ENCODE measurements around the gene FRY. TPM values are rescaled to one million over a fixed set of nuclear protein-coding genes. Genes with fewer than 3 reads are reported as not detected.

Gene FRY
- total RNA-seq, 1 donor from 2014 or later, result 0.52 TPM

DNA sequence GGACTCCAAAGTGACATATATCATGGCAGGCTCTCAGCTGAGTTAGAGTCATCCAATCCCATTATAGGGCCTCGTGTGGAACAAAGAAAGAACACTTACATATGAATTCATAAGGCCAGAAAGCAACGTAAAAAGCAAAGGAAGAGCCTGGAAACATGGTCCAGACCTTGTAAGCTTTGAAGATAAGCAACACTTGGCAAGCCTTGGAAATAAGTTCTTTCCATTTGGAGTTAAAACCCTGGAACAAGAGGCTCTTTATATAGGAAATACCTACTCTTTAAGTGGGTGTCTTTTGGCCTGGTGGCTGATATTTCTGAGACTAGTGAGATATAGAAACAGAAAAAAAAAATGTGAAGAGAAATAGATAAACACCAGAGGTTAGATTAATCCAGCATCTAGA lies 234.2 kb downstream of the FRY start:
- DNase-seq (ENCODE audit: low read depth), result no peak
- H3K4me3 ChIP-seq (ENCODE audit: low read depth, low read length), result no peak overlapping the region
- TF ChIP-seq, protein P1, sequence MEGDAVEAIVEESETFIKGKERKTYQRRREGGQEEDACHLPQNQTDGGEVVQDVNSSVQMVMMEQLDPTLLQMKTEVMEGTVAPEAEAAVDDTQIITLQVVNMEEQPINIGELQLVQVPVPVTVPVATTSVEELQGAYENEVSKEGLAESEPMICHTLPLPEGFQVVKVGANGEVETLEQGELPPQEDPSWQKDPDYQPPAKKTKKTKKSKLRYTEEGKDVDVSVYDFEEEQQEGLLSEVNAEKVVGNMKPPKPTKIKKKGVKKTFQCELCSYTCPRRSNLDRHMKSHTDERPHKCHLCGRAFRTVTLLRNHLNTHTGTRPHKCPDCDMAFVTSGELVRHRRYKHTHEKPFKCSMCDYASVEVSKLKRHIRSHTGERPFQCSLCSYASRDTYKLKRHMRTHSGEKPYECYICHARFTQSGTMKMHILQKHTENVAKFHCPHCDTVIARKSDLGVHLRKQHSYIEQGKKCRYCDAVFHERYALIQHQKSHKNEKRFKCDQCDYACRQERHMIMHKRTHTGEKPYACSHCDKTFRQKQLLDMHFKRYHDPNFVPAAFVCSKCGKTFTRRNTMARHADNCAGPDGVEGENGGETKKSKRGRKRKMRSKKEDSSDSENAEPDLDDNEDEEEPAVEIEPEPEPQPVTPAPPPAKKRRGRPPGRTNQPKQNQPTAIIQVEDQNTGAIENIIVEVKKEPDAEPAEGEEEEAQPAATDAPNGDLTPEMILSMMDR (conservative IDR thresholded peaks at IDR 0.05; ENCODE audit: low read depth, low read length), result no peak

DNA sequence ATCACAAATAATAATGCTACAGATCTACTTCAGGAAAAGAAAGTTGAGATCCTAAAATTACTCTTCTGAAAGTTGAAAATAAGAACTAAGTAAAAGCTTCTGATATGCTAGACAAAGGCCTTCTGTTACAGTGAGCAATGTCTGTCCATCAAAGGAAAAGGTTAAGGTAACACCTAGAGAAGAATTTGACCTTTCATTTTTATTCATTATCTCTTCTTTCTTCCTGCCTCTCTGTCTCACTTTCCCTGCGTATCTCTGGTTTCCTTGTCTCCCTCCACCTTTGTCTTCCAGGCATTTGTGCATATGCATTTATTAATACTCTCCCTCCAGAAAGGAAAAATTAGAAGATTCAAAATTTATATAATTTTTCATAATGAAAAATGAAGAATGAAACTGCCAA lies 234.6 kb downstream of the FRY start:
- no peak overlapping the region for H3K4me3 ChIP-seq (ENCODE audit: low read depth, low read length)
- TF ChIP-seq, protein P1 (conservative IDR thresholded peaks at IDR 0.05; ENCODE audit: low read depth, low read length), result no peak
- no peak for DNase-seq (ENCODE audit: low read depth)

DNA sequence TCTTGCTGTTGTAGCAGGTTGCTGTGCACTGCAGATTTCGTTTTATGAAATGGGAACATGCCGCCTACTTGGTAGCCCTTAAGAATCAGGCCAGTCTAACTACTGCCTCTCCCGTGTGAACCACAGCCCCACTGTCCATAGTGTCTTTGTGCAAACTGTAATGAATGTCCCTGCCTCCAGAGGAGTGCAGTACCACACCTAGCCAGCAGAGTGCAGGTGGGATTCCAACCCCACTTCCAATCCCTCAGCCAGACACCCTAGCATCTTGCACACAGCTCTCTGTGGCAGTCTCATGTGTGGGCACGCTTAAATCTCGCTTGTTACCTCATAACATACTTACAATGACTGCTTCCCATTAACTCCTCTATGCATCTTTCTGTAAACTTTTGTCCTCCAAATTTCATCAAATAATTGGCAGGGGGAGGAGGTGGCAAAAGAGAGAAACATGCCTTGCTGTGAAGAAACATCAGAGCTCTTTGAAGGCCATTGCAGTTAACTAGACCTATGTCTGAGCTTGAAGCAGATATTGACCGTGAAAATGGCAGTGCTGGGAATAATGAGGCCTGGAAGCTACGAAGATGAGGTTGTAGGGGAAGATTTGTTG lies 236.4 kb downstream of the FRY start:
- TF ChIP-seq, protein P1 (conservative IDR thresholded peaks at IDR 0.05; ENCODE audit: low read depth, low read length), result peak; percentile 84
- no peak for DNase-seq (ENCODE audit: low read depth)
- no peak overlapping the region for H3K4me3 ChIP-seq (ENCODE audit: low read depth, low read length)

DNA sequence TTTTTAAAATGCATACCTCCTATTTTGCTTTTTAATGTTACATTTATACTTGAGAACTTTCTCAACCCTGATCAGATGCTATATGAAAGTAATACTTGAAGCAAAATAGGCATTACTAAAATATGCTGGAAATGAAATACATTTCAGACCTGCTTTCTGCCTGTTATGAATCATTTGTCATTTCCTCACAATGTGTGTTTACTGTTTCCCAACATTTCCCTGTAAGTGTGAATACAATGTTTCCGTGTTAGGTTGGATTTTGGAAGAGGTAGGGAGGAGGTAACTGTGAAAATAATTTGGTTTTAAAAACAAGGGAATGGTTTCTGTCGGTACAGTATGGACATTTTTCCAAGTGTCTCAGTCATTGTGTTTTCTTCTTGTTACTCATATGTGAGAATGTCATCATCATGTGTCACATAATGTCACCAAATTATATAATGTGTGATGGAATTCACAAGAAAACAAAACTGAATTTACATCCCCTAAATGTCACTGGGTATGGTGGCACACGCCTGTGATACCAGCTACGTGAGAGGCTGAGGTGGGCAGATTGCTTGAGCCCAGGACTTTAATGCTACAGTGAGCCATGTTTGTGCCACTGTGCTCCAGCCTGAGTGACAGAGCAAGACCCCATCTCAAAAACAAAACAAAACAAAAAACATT lies 240.6 kb downstream of the FRY start:
- TF ChIP-seq, protein P1 (conservative IDR thresholded peaks at IDR 0.05; ENCODE audit: low read depth, low read length), result no peak
- no peak for DNase-seq (ENCODE audit: low read depth)

DNA sequence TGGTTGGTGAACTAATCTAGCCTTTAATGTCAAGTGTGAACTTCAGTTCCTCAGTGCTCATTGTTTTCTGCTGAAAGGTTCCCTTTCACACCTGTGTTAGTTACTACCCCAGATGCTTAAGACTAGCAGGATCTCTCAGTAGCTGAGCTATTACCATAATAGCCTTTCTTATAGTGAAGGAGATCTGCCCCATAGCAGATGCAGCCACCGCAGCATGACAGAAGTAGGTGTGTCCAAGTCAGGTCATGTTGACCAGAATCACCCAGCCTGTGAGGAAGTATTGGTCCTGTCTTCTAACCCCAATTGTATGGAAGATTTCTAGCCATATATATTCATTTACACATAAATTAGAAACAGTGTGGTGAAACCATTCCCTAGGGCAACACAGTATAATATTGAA lies 246.3 kb downstream of the FRY start:
- TF ChIP-seq, protein P1 (conservative IDR thresholded peaks at IDR 0.05; ENCODE audit: low read depth, low read length), result no peak
- H3K4me3 ChIP-seq (ENCODE audit: low read depth, low read length), result no peak overlapping the region
- no peak for DNase-seq (ENCODE audit: low read depth)

More for the DNA sequence above, 240.6 kb downstream of the FRY start:
- H3K4me3 ChIP-seq (ENCODE audit: low read depth, low read length), result no peak overlapping the region

DNA sequence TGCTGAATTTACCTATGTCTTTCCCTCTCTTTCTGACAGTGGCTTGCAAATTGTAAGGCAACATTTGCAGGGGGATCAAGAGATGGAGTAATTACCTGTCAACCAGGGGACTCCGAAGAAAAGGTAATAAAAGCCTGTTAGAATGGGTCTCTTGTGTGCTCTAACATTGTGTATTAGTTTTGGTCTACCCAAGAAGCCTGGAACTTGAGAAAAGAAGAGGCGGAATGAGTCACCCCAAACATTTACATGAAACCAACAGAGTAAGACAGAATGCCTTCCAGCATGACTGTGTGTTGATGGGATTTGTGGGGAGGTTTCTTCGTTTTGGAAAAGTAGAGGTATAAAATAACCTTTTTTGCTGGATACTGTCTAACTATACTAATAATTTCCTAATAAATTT lies 246.9 kb downstream of the FRY start:
- no peak overlapping the region for H3K4me3 ChIP-seq (ENCODE audit: low read depth, low read length)
- TF ChIP-seq, protein P1 (conservative IDR thresholded peaks at IDR 0.05; ENCODE audit: low read depth, low read length), result no peak
- DNase-seq (ENCODE audit: low read depth), result peak; percentile 30

DNA sequence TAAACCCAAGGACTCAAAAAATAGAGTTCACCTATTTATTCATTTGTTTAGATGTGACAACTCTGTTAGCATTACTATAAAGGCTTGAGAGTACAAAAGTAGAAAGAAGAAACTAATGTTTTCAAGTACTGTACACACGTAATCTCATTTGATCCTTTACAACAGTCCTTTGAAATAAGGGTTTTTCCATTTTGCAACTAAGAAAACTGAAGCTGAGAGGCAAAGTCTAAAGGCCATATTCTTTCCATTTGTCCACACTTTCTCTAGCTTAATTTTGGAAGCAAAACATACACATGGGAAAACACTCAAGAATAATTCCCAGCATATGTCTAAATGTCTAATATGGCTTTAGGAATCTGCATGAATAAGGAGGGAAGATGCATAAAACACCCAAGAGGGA lies 249.5 kb downstream of the FRY start:
- no peak for DNase-seq (ENCODE audit: low read depth)

More for the DNA sequence above, 249.5 kb downstream of the FRY start:
- H3K4me3 ChIP-seq (ENCODE audit: low read depth, low read length), result no peak overlapping the region
- TF ChIP-seq, protein P1 (conservative IDR thresholded peaks at IDR 0.05; ENCODE audit: low read depth, low read length), result no peak

Measured in epithelial cell of proximal tubule (primary cell).